ENCODE data around the gene PFDN6.

DNA sequence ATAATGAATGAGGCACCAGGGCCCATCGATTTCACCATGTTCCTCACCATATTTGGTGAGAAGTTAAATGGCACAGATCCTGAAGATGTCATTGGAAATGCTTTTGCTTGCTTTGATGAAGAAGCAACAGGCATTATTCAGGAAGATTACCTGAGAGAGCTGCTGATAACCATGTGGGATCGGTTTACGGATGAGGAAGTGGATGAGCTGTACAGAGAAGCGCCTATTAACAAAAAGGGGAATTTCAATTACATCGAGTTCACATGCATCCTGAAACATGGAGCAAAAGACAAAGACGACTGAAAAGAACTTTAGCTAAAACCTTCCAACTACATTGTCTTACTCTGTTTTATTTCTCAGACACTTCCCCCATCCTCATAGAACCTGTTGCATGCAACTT lies 49.8 kb downstream of the PFDN6 start:
- TF ChIP-seq CTCF (IDR thresholded peaks at IDR 0.05; ENCODE audit: low read depth, low read length, poor library complexity, severe bottlenecking) (no peak), EZH2phosphoT487 (IDR thresholded peaks at IDR 0.05; ENCODE audit: borderline replicate concordance, low read length) (no peak)
